WTC11 (cell line): ENCODE results near the gene TPRG1L. TPM values are rescaled to one million over a fixed set of nuclear protein-coding genes. Genes with fewer than 3 reads are reported as not detected.

Experiments
- ATAC-seq: fragments of 200-7000 bp; cut with Tn5 transposase; 2 replicates; pipeline ENCODE4 v1.10.0; 2021; ENCODE audit warnings: mild to moderate bottlenecking, moderate library complexity
- CTCF ChIA-PET: fragments of 300-600 bp; sonication (Branson Sonifier 250); formaldehyde crosslinking; loops from one replicate; lab custom pipeline; 2021; ENCODE audit warnings: antibody characterized with exemption; lab: Charles Lee
- POLR2A ChIA-PET: fragments of 350-600 bp; sonication (Branson Sonifier 250); formaldehyde crosslinking; loops from one replicate; lab custom pipeline; 2021; ENCODE audit warnings: antibody characterized with exemption; lab: Charles Lee
- DNase-seq: peaks from one replicate; pipeline ENCODE4 v3.0.0; 2021; ENCODE audit warnings: low spot score
- H3K27ac Mint-ChIP-seq: 2 replicates; pipeline ENCODE4 v1.8.0; 2021; ENCODE audit warnings: mixed read lengths
- H3K27me3 Mint-ChIP-seq: 2 replicates; pipeline ENCODE4 v1.8.0; 2021; ENCODE audit warnings: low read depth, mild to moderate bottlenecking, moderate library complexity, mixed read lengths
- H3K36me3 Mint-ChIP-seq: 2 replicates; pipeline ENCODE4 v1.8.0; 2021; ENCODE audit warnings: mixed read lengths
- H3K4me1 Mint-ChIP-seq: 2 replicates; pipeline ENCODE4 v1.8.0; 2022; ENCODE audit warnings: mixed read lengths
- H3K4me3 Mint-ChIP-seq: 2 replicates; pipeline ENCODE4 v1.8.0; 2021; ENCODE audit warnings: mild to moderate bottlenecking, moderate library complexity, mixed read lengths
- H3K9me3 Mint-ChIP-seq: 2 replicates; pipeline ENCODE4 v1.8.0; 2021; ENCODE audit warnings: mixed read lengths
- ATF6 ChIP-seq: sonication (generic); formaldehyde crosslinking; IDR thresholded peaks from 2 replicates; pipeline ENCODE4 v1.8.1; 2023; ENCODE audit warnings: mild to moderate bottlenecking, missing genetic modification reagents
- CBFB ChIP-seq: sonication (generic); formaldehyde crosslinking; IDR thresholded peaks from 2 replicates; pipeline ENCODE4 v1.8.1; 2022; ENCODE audit warnings: mild to moderate bottlenecking, low read depth, missing genetic modification reagents
- CREB1 ChIP-seq: sonication (generic); formaldehyde crosslinking; IDR thresholded peaks from 2 replicates; pipeline ENCODE4 v1.8.0; 2023; ENCODE audit warnings: mild to moderate bottlenecking, missing genetic modification reagents
- CREM ChIP-seq: sonication (generic); formaldehyde crosslinking; IDR thresholded peaks from 2 replicates; pipeline ENCODE4 v1.8.1; 2022; ENCODE audit warnings: mild to moderate bottlenecking, missing genetic modification reagents, moderate library complexity
- E2F1 ChIP-seq: sonication (generic); formaldehyde crosslinking; IDR thresholded peaks from 2 replicates; pipeline ENCODE4 v1.8.0; 2022; ENCODE audit warnings: mild to moderate bottlenecking, missing genetic modification reagents
- ESRRA ChIP-seq: sonication (generic); formaldehyde crosslinking; IDR thresholded peaks from 2 replicates; pipeline ENCODE4 v1.8.1; 2022; ENCODE audit warnings: mild to moderate bottlenecking, missing genetic modification reagents, borderline replicate concordance
- ETV6 ChIP-seq: sonication (generic); formaldehyde crosslinking; IDR thresholded peaks from 2 replicates; pipeline ENCODE4 v1.8.1; 2022; ENCODE audit warnings: mild to moderate bottlenecking, missing genetic modification reagents
- FOXJ3 ChIP-seq: sonication (generic); formaldehyde crosslinking; IDR thresholded peaks from 2 replicates; pipeline ENCODE4 v1.9.0; 2021; ENCODE audit warnings: missing genetic modification reagents, mild to moderate bottlenecking, borderline replicate concordance
- FOXK1 ChIP-seq: sonication (generic); formaldehyde crosslinking; IDR thresholded peaks from 2 replicates; pipeline ENCODE4 v1.8.0; 2022; ENCODE audit warnings: mild to moderate bottlenecking, moderate library complexity, missing genetic modification reagents
- JAZF1 ChIP-seq: fragments of 250-450 bp; sonication (Bioruptor Pico); IDR thresholded peaks from 2 replicates; pipeline ENCODE4 v1.9.0; 2021; ENCODE audit warnings: moderate library complexity, mild to moderate bottlenecking, inconsistent platforms
- JUN ChIP-seq: sonication (generic); formaldehyde crosslinking; IDR thresholded peaks from 2 replicates; pipeline ENCODE4 v1.8.0; 2023; ENCODE audit warnings: mild to moderate bottlenecking, missing genetic modification reagents
- NR2C2 ChIP-seq: sonication (generic); formaldehyde crosslinking; IDR thresholded peaks from 2 replicates; pipeline ENCODE4 v1.8.0; 2022; ENCODE audit warnings: mild to moderate bottlenecking, missing genetic modification reagents
- RELA ChIP-seq: sonication (generic); formaldehyde crosslinking; IDR thresholded peaks from 2 replicates; pipeline ENCODE4 v1.8.1; 2022; ENCODE audit warnings: missing genetic modification reagents, mild to moderate bottlenecking, borderline replicate concordance
- TCF7 ChIP-seq: sonication (generic); formaldehyde crosslinking; IDR thresholded peaks from 2 replicates; pipeline ENCODE4 v1.8.0; 2022; ENCODE audit warnings: mild to moderate bottlenecking, low read depth, missing genetic modification reagents, moderate library complexity
- TP53 ChIP-seq: sonication (generic); formaldehyde crosslinking; IDR thresholded peaks from 2 replicates; pipeline ENCODE4 v1.8.1; 2023; ENCODE audit warnings: mild to moderate bottlenecking, missing genetic modification reagents
- ZNF121 ChIP-seq: sonication (generic); formaldehyde crosslinking; IDR thresholded peaks from 2 replicates; pipeline ENCODE4 v1.8.0; 2023; ENCODE audit warnings: missing genetic modification reagents
- ZNF219 ChIP-seq: sonication (generic); formaldehyde crosslinking; IDR thresholded peaks from 2 replicates; pipeline ENCODE4 v1.8.0; 2023; ENCODE audit warnings: missing genetic modification reagents, mild to moderate bottlenecking, borderline replicate concordance
- ZNF396 ChIP-seq: fragments of 250-450 bp; sonication (Bioruptor Pico); IDR thresholded peaks from 2 replicates; pipeline ENCODE4 v1.8.0; 2021; ENCODE audit warnings: mild to moderate bottlenecking, moderate library complexity, borderline replicate concordance
- total RNA-seq: library from RNA; stranded (reverse); gene quantifications from 3 replicates; pipeline ENCODE4 v1.2.3, GENCODE V29; 2021
- TF ChIP-seq, protein P1 (sequence below): fragments of 250-450 bp; sonication (Bioruptor Pico); IDR thresholded peaks from 2 replicates; pipeline ENCODE4 v1.9.0; 2021; ENCODE audit warnings: moderate library complexity, mild to moderate bottlenecking, inconsistent platforms, borderline replicate concordance
- TF ChIP-seq, protein P2 (sequence below): sonication (generic); formaldehyde crosslinking; IDR thresholded peaks from 2 replicates; pipeline ENCODE4 v1.8.1; 2023; ENCODE audit warnings: mild to moderate bottlenecking, moderate library complexity, missing genetic modification reagents
- TF ChIP-seq, protein P3 (sequence below): sonication (generic); formaldehyde crosslinking; IDR thresholded peaks from 2 replicates; pipeline ENCODE4 v1.8.1; 2022; ENCODE audit warnings: low read depth, missing genetic modification reagents, borderline replicate concordance
- TF ChIP-seq, protein P4 (sequence below): sonication (generic); formaldehyde crosslinking; IDR thresholded peaks from 2 replicates; pipeline ENCODE4 v1.8.0; 2022; ENCODE audit warnings: mild to moderate bottlenecking, missing genetic modification reagents

TPRG1L gene
- total RNA-seq, 1 experiment from 2014 or later, result 20.9 TPM

DNA sequence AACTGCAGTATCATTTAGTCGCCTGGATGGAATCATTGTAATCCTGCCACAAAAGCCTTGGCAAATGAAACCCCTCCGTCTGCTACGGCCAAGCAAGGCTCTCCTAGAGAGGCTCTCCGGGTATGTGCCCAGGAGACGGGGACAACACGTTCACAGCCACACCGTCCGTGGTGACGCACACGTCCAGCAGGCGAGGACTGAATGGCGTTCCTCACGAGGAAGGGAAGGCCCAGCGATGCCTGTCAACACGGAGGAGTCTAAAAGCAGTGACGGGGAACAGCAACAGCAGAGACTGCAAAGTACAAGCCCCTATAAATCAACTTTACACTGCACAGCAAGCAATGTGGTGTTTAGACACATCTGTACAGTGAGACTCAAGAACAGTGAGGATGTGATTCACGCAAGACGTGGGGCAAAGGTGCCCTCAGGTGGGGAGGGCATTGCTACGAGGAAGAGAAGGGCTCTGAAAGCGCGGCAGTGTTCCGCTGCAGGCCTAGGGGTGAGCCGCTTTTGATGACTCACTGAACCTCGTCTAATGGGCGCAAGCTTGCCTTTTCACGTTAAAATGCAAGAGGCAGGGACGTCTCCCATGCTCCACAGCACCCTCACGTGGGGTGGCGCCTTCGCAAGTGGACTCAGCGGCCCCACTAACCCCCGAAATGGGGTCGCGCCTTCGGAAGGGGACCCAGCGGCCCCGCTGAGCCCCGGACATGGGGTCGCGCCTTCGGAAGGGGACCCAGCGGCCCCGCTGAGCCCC, 18.3 kb downstream of the TPRG1L start:
- ChIA-PET CTCF (no interaction called here), POLR2A (no interaction called here)
- Mint-ChIP-seq H3K9me3 (no peaks in the 10 kb centered on the region), H3K4me1 (no peaks in the 10 kb centered on the region), H3K36me3 (peaks cover 21% of the 10 kb centered on the region), H3K27ac (peak overlapping the region; percentile 86), H3K27me3 (no peaks in the 10 kb centered on the region), H3K4me3 (no peak overlapping the region)
- peak; percentile 10 for DNase-seq
- no peak for TF ChIP-seq FOXK1 (CRISPR knock-in tag)
- TF ChIP-seq CREB1 (CRISPR knock-in tag), result no peak
- TF ChIP-seq, protein P1, sequence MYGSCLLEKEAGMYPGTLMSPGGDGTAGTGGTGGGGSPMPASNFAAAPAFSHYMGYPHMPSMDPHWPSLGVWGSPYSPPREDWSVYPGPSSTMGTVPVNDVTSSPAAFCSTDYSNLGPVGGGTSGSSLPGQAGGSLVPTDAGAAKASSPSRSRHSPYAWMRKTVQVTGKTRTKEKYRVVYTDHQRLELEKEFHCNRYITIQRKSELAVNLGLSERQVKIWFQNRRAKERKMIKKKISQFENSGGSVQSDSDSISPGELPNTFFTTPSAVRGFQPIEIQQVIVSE, result no peak
- TF ChIP-seq JUN (CRISPR knock-in tag), result no peak
- TF ChIP-seq, protein P2, sequence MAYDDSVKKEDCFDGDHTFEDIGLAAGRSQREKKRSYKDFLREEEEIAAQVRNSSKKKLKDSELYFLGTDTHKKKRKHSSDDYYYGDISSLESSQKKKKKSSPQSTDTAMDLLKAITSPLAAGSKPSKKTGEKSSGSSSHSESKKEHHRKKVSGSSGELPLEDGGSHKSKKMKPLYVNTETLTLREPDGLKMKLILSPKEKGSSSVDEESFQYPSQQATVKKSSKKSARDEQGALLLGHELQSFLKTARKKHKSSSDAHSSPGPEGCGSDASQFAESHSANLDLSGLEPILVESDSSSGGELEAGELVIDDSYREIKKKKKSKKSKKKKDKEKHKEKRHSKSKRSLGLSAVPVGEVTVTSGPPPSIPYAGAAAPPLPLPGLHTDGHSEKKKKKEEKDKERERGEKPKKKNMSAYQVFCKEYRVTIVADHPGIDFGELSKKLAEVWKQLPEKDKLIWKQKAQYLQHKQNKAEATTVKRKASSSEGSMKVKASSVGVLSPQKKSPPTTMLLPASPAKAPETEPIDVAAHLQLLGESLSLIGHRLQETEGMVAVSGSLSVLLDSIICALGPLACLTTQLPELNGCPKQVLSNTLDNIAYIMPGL (CRISPR knock-in tag), result no peak
- TF ChIP-seq FOXJ3 (CRISPR knock-in tag), result no peak
- TF ChIP-seq, protein P3, sequence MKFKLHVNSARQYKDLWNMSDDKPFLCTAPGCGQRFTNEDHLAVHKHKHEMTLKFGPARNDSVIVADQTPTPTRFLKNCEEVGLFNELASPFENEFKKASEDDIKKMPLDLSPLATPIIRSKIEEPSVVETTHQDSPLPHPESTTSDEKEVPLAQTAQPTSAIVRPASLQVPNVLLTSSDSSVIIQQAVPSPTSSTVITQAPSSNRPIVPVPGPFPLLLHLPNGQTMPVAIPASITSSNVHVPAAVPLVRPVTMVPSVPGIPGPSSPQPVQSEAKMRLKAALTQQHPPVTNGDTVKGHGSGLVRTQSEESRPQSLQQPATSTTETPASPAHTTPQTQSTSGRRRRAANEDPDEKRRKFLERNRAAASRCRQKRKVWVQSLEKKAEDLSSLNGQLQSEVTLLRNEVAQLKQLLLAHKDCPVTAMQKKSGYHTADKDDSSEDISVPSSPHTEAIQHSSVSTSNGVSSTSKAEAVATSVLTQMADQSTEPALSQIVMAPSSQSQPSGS (CRISPR knock-in tag), result no peak
- TF ChIP-seq CREM (CRISPR knock-in tag), result no peak
- no peak for TF ChIP-seq TCF7 (CRISPR knock-in tag)
- TF ChIP-seq JAZF1, result no peak
- no peak for TF ChIP-seq E2F1 (CRISPR knock-in tag)
- TF ChIP-seq ZNF121, result no peak
- TF ChIP-seq CBFB (CRISPR knock-in tag), result no peak
- no peak for TF ChIP-seq ETV6 (CRISPR knock-in tag)
- TF ChIP-seq TP53 (CRISPR knock-in tag), result no peak
- no peak for ATAC-seq

- no peak overlapping the region for H3K4me3 Mint-ChIP-seq
These were observed 19.5 kb downstream of the TPRG1L start for GRCh38 chr1:3644273-3644672.

More at GRCh38 chr1:3644273-3644672, 19.5 kb downstream of the TPRG1L start:
- no peak for DNase-seq
- Mint-ChIP-seq H3K27ac (peak overlapping the region; percentile 18; the same call in 1 of the 2 replicates), H3K4me1 (peaks cover 5% of the 10 kb centered on the region; the same call in 1 of the 2 replicates), H3K36me3 (peaks cover 15% of the 10 kb centered on the region), H3K27me3 (no peaks in the 10 kb centered on the region), H3K9me3 (no peaks in the 10 kb centered on the region)
- CTCF ChIA-PET, result no interaction called here
- POLR2A ChIA-PET, result no interaction called here
- no peak for ATAC-seq
- TF ChIP-seq ESRRA (CRISPR knock-in tag) (no peak), ZNF219 (CRISPR knock-in tag) (no peak), NR2C2 (CRISPR knock-in tag) (no peak), RELA (no peak), ZNF396 (no peak), ATF6 (CRISPR knock-in tag) (no peak)
- TF ChIP-seq, protein P4, sequence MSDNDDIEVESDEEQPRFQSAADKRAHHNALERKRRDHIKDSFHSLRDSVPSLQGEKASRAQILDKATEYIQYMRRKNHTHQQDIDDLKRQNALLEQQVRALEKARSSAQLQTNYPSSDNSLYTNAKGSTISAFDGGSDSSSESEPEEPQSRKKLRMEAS, result no peak
